ENCODE measurements around the gene ENG. TPM values are rescaled to one million over a fixed set of nuclear protein-coding genes. Genes with fewer than 3 reads are reported as not detected.

Gene ENG
- total and polyA plus RNA-seq, 2 of the 8 experiments (the other 6 are each of a cell fraction or from before 2014, with no cell fraction given): 1.8 to 4.4 TPM

GRCh38 chr9:127874301-127875221 is 20.1 kb upstream of the ENG start (continued):
- TF ChIP-seq GABPA (IDR thresholded peaks at IDR 0.05; ENCODE audit: borderline replicate concordance, insufficient read depth, low read length) (no peak), CTBP2 (IDR thresholded peaks at IDR 0.05; ENCODE audit: borderline replicate concordance, insufficient read depth, insufficient read length, low read length) (no peak), SP2 (IDR thresholded peaks at IDR 0.05; ENCODE audit: low read length) (no peak), SAP30 (IDR thresholded peaks at IDR 0.05; ENCODE audit: insufficient read depth, insufficient replicate concordance, low read length) (no peak), KDM5A (IDR thresholded peaks at IDR 0.05; ENCODE audit: low read length) (no peak), ASH2L (IDR thresholded peaks at IDR 0.05; ENCODE audit: low read length) (no peak), PHF8 (conservative IDR thresholded peaks at IDR 0.05; ENCODE audit: low read depth, low read length) (no peak), SRF (IDR thresholded peaks at IDR 0.05; ENCODE audit: low read depth, low read length) (no peak)
- TF ChIP-seq, protein P1, sequence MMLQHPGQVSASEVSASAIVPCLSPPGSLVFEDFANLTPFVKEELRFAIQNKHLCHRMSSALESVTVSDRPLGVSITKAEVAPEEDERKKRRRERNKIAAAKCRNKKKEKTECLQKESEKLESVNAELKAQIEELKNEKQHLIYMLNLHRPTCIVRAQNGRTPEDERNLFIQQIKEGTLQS (IDR thresholded peaks at IDR 0.05; ENCODE audit: insufficient read depth, low read depth, low read length): no peak
